ENCODE results near the gene RSPH10B2. TPM values are rescaled to one million over a fixed set of nuclear protein-coding genes. Genes with fewer than 3 reads are reported as not detected.
"Not testable (repeated sequence)": the region's sequence is repeated elsewhere in the genome, so short reads cannot be mapped to it uniquely, and the experiment has no call there.

Gene RSPH10B2
- total RNA-seq (2014; rRNA removed; shearing (Covaris generic)), result 0.05 TPM in 1 of 2 replicates, not detected in the other
- not detected in 2 replicates for polyA plus RNA-seq (2014; cell fraction: nucleus; rRNA removed)

GRCh38 chr7:6753964-6754363, at the start of gene RSPH10B2:
Gene RSPH10B2 (plus strand): TSS chr7:6754103. CDS start chr7:6757678, 3,575 bp downstream.
- not testable (repeated sequence) for DNase-seq (ENCODE audit: extremely low read depth, low read depth)

GRCh38 chr7:6705959-6706665, 47.8 kb upstream of the RSPH10B2 start:
- no peak for DNase-seq (ENCODE audit: extremely low read depth, low read depth)

- peak; percentile 93 for DNase-seq (ENCODE audit: extremely low read depth, low read depth)
Observed at GRCh38 chr7:6706666-6707407, 47.1 kb upstream of the RSPH10B2 start, which contains the start of gene ZNF12. Gene ZNF12 (minus strand): TSS chr7:6706947. CDS start chr7:6705173, 1,774 bp downstream.

DNA sequence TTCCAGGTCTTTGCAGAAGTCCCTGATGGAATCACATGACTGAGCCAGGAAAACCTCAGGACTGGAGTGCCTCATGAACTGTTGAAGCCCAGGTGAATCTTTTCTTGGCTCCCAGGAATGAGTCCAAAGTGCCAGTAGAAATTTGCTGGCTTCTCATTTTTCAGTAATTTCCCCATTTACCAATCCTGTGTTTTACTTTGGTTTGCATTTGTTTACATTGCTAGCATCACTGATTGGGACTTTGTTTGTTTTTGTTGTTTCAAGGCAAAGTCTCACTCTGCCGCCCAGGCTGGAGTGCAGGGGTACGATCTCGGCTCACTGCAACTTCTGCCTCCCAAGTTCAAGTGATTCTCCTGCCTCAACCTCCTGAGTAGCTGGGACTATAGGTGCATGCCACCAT, 45.6 kb upstream of the RSPH10B2 start:
- no peak for DNase-seq (ENCODE audit: extremely low read depth, low read depth)

DNA sequence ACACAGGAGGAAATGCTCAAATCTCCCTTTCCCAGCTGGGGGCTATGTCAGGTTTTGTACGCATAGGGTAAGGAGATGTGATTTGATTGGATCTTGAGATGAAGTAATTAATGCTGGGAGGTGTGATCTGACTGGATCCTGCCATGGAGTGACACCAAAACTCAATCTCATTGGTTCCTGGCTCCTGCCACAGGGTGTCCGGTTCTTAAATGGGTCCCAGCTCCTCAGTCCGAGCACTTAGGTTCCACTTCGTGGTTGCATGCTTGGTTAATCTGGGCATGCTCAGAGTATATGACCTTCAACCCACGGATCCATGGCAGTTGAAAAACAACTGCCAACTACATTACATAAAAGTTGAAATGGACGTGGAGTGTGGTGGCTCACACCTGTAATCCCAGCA, 44.1 kb upstream of the RSPH10B2 start:
- no peak for DNase-seq (ENCODE audit: extremely low read depth, low read depth)

GRCh38 chr7:6714360-6714759, 39.5 kb upstream of the RSPH10B2 start:
- DNase-seq (ENCODE audit: extremely low read depth, low read depth), result no peak

DNA sequence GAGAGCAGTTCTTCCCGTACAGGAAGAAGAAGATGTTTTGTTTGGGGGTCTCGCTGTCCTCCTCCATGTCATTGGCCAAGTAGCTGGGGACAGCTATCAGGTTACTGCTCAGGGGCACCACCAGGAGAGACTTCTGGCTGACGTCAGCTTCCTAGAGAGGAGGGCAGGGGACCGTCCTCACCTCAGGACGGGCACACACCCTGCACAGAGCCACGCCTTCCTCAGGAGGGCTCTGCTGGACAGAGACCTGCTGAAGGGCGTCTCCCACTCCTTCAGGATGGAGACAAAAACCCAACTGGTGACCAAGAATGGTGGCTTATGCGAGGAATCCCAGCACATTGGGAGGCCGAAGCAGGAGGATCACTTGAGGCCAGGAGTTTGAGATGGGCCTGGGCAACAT, 38.0 kb upstream of the RSPH10B2 start:
- DNase-seq (ENCODE audit: extremely low read depth, low read depth), result not testable (repeated sequence)

DNA sequence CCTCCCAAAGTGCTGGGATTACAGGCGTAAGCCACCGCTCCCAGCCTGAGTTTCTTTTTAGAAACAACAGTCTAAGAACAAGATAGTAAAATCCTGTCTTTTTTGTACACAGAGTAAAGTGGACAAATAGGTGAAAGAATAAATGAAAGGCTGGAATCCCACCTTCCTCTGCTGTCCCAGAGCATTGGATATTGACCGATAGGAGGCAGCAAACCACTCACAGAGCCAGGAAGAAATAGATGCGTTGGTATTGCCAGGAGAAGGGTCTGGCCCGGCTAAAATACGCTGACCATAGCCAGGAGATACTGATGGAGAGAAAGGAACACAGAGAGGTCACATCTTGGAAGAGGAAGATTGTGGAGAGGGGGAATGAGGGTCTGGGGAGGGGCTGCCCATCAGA, 35.8 kb upstream of the RSPH10B2 start:
- no peak for DNase-seq (ENCODE audit: extremely low read depth, low read depth)

- DNase-seq (ENCODE audit: extremely low read depth, low read depth), result not testable (repeated sequence)
Observed at GRCh38 chr7:6724351-6724750, 29.6 kb upstream of the RSPH10B2 start.

GRCh38 chr7:6725003-6725402, 28.9 kb upstream of the RSPH10B2 start:
- DNase-seq (ENCODE audit: extremely low read depth, low read depth), result no peak

DNA sequence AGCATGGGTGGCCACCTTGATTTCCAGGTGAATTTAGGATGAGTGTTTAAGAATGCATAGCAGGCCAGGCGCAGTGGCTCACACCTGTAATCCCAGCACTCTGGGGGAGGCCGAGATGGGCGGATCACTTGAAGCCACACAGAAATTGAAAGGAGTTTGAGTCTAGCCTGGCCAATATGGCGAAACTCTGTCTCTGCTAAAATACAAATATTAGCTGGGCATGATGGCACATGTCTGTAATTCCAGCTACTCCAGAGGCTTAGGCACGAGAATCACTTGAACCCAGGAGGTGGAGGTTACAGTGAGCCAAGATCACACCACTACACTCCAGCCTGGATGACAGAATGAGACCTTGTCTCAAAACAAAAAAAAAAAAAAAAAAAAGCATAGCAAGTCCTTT, 27.6 kb upstream of the RSPH10B2 start:
- not testable (repeated sequence) for DNase-seq (ENCODE audit: extremely low read depth, low read depth)

DNA sequence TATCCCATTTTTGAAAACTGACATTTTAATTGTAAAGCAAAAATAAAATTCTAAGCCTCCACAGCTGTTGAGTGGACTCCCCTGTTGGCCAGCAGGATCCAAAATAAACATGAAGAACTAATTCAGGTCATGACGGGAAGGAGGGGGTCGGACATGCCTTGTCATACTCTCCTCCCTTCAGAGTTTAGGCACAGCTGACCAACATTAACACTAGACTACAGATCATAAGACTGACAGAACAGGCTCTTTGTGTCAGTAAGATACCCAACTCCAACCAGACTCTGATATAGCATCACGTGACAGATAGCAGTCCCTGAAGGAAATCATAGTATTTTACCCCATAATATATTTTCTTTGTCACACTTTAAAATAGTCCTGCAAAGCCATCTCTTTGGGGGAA, 26.2 kb upstream of the RSPH10B2 start:
- no peak for DNase-seq (ENCODE audit: extremely low read depth, low read depth)

- not testable (repeated sequence) for DNase-seq (ENCODE audit: extremely low read depth, low read depth)
Observed at GRCh38 chr7:6728893-6729491, 24.9 kb upstream of the RSPH10B2 start.

DNA sequence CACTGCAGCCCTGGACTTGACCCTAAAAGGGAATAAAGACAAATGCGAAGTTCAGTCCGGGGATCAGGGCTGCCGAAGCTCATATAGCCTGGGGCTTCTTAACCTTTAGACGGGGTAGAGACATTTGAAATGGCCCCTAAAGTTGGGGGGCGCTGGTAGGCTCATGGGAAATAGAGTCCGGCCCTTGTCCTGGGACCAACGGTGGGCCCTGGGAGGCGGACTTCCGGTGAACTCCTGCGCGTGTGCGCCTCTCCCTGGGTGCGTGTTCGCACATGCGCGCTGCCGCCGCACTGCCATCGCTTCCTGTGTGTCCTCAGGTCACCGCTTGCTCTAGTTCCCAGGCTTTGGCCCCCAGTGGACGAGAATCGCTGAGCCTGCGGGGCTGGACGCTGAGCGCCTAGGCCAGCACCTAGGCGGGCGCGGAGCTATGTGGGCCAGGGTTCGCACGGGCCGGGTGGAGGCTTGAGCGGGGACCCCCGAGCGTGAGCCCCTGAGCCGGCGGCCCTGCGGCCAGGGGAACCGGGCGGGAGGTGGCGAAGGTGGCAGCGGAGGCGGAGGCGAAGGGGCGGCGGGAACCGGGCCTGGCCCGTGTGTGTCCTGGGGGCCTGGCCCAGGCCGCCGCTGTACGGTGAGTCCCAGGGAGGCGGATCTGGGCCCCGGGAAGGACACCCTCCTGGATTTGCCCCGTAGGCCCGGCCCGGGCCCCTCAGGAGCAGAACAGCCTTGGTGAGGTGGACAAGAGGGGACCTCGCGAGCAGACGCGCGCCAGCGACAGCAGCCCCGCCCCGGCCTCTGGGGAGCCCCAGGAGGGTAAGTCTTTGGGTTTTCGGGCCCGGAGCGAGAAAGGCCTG, 24.2 kb upstream of the RSPH10B2 start:
- DNase-seq (ENCODE audit: extremely low read depth, low read depth), result peak; percentile 88

DNA sequence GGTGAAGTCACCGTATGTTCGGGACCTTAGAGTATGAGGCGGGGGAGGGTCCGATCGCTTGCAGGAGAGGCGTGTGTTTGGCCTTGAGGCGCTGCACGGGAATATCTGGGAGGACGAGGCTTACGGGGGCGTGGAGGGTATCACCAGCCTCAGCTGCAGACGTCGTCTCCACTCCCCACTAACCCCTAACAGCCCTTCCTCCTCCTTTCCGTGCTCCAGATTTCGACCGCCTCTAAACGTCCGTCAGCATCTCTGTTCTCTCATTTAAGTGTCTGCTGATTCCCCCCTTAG, 23.6 kb upstream of the RSPH10B2 start:
- DNase-seq (ENCODE audit: extremely low read depth, low read depth), result no peak

DNA sequence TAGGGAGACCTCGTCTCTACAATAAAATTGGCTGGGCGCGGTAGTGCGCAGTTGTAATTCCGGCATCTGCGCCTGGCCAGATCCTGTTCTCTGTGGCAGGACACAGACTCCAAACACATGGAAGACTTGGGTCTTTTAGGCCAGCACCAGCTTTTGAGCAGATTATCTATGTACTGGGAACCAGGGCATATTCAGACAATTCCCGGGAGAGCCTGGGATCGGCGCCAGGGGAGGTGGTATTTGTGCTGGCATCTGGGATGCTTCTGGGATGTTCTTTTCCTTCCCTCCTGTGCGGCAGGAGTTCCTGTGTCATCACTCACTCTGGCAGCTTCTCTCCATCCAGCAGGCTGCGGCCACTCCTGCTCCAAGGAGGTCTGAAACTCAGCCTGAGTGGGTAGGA, 15.5 kb upstream of the RSPH10B2 start:
- DNase-seq (ENCODE audit: extremely low read depth, low read depth), result not testable (repeated sequence)

- not testable (repeated sequence) for DNase-seq (ENCODE audit: extremely low read depth, low read depth)
Observed at GRCh38 chr7:6744410-6745100, 9.3 kb upstream of the RSPH10B2 start.

DNA sequence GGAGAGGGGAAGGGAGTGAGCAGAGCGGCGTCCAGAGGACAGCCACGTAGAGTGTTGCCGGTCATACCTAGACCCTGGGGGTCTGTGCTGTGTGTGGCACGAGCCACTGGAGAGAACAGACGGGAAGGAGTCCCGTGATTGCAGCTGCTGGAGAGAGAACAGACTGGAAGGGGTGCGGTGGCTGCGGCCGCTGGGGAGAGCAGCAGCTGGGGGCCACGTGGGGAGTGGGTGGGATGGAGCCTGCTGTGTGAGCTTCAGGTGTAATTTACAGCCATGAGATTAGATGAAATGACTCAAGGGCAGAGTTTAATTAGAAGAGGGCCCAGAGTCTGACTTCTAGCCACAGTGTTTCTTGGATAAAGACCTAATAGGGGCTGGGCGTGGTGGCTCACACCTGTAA, 4.6 kb upstream of the RSPH10B2 start:
- not testable (repeated sequence) for DNase-seq (ENCODE audit: extremely low read depth, low read depth)

DNA sequence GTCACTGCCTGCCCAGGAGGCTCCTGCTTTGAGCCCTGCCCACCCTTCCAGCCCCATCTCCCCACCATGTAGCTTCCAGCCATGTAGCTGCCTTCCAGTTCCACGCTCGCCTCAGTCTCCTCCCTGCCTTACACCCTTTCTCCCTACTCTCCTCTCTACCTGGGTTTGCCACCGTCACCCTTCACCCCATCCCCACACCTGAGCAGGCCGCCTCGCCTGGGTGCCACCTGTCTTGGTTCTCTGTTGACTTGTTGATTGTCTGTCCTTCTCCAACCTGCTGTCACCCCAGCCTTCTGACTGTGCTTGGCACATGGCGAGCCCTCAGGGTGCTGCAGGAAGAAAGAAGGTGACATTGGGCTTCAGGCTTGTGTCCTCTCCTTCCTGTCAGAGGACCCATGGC, 3.7 kb upstream of the RSPH10B2 start:
- not testable (repeated sequence) for DNase-seq (ENCODE audit: extremely low read depth, low read depth)

- DNase-seq (ENCODE audit: extremely low read depth, low read depth), result not testable (repeated sequence)
Observed at GRCh38 chr7:6761186-6761585, 7.3 kb downstream of the RSPH10B2 start.

Data from NCI-H460 (cell line).